ENCODE data around the gene ST7. TPM values are rescaled to one million over a fixed set of nuclear protein-coding genes. Genes with fewer than 3 reads are reported as not detected.

Gene ST7
- total and polyA plus RNA-seq, 2 of the 13 experiments (the other 11 are each of a cell fraction or from before 2014, with no cell fraction given) = 17.3 to 23.5 TPM

GRCh38 chr7:117043108-117043825 is 90.0 kb downstream of the ST7 start:
- Histone ChIP-seq H3K9ac (ENCODE audit: insufficient read depth, low read depth, low read length) (no peak overlapping the region), H3K36me3 (replicated peaks in 1 of 2; ENCODE audit: control insufficient read depth in 1 of 2, insufficient read depth in 2 of 2, low read length in 2 of 2) (no peaks in the 10 kb centered on the region), H2AFZ (ENCODE audit: low read length) (no peak overlapping the region), H3K4me3 (replicated peaks in 1 of 3; ENCODE audit: insufficient read depth in 1 of 3, low read depth in 2 of 3, low read length in 3 of 3) (no peak overlapping the region), H3K4me2 (ENCODE audit: low read depth, low read length) (no peak overlapping the region), H3K79me2 (ENCODE audit: insufficient read depth, low read length) (no peaks in the 10 kb centered on the region), H3K9me3 (ENCODE audit: low read length) (no peaks in the 10 kb centered on the region), H3K27me3 (ENCODE audit: control insufficient read depth in 1 of 2, insufficient read depth in 2 of 2, low read length in 2 of 2) (no peaks in the 10 kb centered on the region), H4K20me1 (ENCODE audit: insufficient read depth, low read length) (no peaks in the 10 kb centered on the region; the same call in 1 of the 2 replicates), H3K4me1 (ENCODE audit: insufficient read depth, low read length) (no peaks in the 10 kb centered on the region), H3K27ac (ENCODE audit: extremely low read length, insufficient read depth, low read length) (no peak overlapping the region)
- intact Hi-C loops (cut with micrococcal nuclease; ENCODE audit: unreplicated experiment) = no loop called here
- no peak for ATAC-seq
- no peak for TF ChIP-seq CHD4 (IDR thresholded peaks at IDR 0.05; ENCODE audit: borderline replicate concordance, low read length)
- no peak for TF ChIP-seq KAT8 (CRISPR knock-in tag; IDR thresholded peaks at IDR 0.05)
- no peak for TF ChIP-seq SMAD9 (CRISPR knock-in tag; IDR thresholded peaks at IDR 0.05)
- no peak for TF ChIP-seq ESRRA (CRISPR knock-in tag; IDR thresholded peaks at IDR 0.05; ENCODE audit: low read depth)
- no peak for TF ChIP-seq ZBTB38 (CRISPR knock-in tag; IDR thresholded peaks at IDR 0.05)
- TF ChIP-seq PTBP1 (IDR thresholded peaks at IDR 0.05; ENCODE audit: low read depth, low read length, poor library complexity, severe bottlenecking) = no peak
- TF ChIP-seq BRCA1 (CRISPR knock-in tag; IDR thresholded peaks at IDR 0.05) = no peak
- no peak for FAIRE-seq
- POLR2A ChIA-PET = no interaction called here
- DNase-seq (ENCODE audit: low spot score) = no peak
- in situ Hi-C loops (cut with HindIII; ENCODE audit: extremely low pct_ligation_motif_present, low pct_unique_long_range_greater_than_20kb) = no loop called here
- no TSS peak for BruUV-seq (replicated peaks)
- WGBS (ENCODE audit: low lambda C conversion rate) = 95% methylated on average over 2 of the region's 2 CpGs
- CTCF ChIA-PET (ENCODE audit: low intra/inter-chr PET ratio, low total read pairs) = no interaction called here

DNA sequence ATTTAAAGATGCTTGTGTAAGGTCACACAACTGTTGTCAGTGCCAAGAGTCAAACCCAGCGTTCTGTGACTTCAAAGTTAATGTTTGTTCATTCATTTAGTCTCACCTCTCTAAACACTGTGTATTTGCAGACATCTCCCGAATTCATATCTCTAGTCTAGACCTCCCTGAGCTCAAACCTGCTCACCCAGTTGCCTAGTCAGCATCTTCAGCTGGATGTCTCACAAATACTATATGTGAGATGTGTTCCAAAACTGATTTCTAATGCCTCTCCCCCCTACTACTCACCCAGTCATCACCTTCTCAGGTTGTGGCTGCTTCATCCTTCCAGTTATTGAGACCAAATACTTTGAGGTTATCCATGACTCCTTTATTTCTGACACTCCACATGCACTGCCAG is 91.4 kb downstream of the ST7 start:
- Histone ChIP-seq H3K9me3 (ENCODE audit: low read length) (no peaks in the 10 kb centered on the region), H3K4me2 (ENCODE audit: low read depth, low read length) (no peak overlapping the region), H2AFZ (ENCODE audit: low read length) (no peak overlapping the region), H3K4me3 (replicated peaks in 1 of 3; ENCODE audit: insufficient read depth in 1 of 3, low read depth in 2 of 3, low read length in 3 of 3) (no peak overlapping the region), H3K79me2 (ENCODE audit: insufficient read depth, low read length) (no peaks in the 10 kb centered on the region), H3K27ac (ENCODE audit: extremely low read length, insufficient read depth, low read length) (no peak overlapping the region), H3K36me3 (replicated peaks in 1 of 2; ENCODE audit: control insufficient read depth in 1 of 2, insufficient read depth in 2 of 2, low read length in 2 of 2) (no peaks in the 10 kb centered on the region), H3K4me1 (ENCODE audit: insufficient read depth, low read length) (peaks cover 9% of the 10 kb centered on the region), H3K9ac (ENCODE audit: insufficient read depth, low read depth, low read length) (no peak overlapping the region), H3K27me3 (ENCODE audit: control insufficient read depth in 1 of 2, insufficient read depth in 2 of 2, low read length in 2 of 2) (no peaks in the 10 kb centered on the region), H4K20me1 (ENCODE audit: insufficient read depth, low read length) (no peaks in the 10 kb centered on the region; the same call in 1 of the 2 replicates)
- BruUV-seq (replicated peaks) = no TSS peak
- ChIA-PET CTCF (ENCODE audit: low intra/inter-chr PET ratio, low total read pairs) (no interaction called here), POLR2A (no interaction called here)
- ATAC-seq = no peak
- in situ Hi-C loops (cut with HindIII; ENCODE audit: extremely low pct_ligation_motif_present, low pct_unique_long_range_greater_than_20kb) = no loop called here
- 26% methylated on average over 2 of the region's 2 CpGs for WGBS (ENCODE audit: low lambda C conversion rate)
- no peak for DNase-seq (ENCODE audit: low spot score)
- intact Hi-C loops (cut with micrococcal nuclease; ENCODE audit: unreplicated experiment) = no loop called here
- no peak for FAIRE-seq
- TF ChIP-seq ZNF607 (CRISPR knock-in tag; IDR thresholded peaks at IDR 0.05; ENCODE audit: borderline replicate concordance) = no peak
- no peak for TF ChIP-seq PHF20 (CRISPR knock-in tag; IDR thresholded peaks at IDR 0.05)
- no peak for TF ChIP-seq KAT8 (CRISPR knock-in tag; IDR thresholded peaks at IDR 0.05)
- TF ChIP-seq KLF12 (CRISPR knock-in tag; IDR thresholded peaks at IDR 0.05; ENCODE audit: borderline replicate concordance) = no peak
- TF ChIP-seq PHB2 (IDR thresholded peaks at IDR 0.05; ENCODE audit: partially characterized antibody) = no peak
- TF ChIP-seq ZNF10 (CRISPR knock-in tag; IDR thresholded peaks at IDR 0.05; ENCODE audit: borderline replicate concordance, low read depth) = no peak
- TF ChIP-seq ZNF556 (CRISPR knock-in tag; IDR thresholded peaks at IDR 0.05; ENCODE audit: borderline replicate concordance) = no peak
- TF ChIP-seq, protein P1, sequence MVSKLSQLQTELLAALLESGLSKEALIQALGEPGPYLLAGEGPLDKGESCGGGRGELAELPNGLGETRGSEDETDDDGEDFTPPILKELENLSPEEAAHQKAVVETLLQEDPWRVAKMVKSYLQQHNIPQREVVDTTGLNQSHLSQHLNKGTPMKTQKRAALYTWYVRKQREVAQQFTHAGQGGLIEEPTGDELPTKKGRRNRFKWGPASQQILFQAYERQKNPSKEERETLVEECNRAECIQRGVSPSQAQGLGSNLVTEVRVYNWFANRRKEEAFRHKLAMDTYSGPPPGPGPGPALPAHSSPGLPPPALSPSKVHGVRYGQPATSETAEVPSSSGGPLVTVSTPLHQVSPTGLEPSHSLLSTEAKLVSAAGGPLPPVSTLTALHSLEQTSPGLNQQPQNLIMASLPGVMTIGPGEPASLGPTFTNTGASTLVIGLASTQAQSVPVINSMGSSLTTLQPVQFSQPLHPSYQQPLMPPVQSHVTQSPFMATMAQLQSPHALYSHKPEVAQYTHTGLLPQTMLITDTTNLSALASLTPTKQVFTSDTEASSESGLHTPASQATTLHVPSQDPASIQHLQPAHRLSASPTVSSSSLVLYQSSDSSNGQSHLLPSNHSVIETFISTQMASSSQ (IDR thresholded peaks at IDR 0.05; ENCODE audit: low read depth) = no peak
- TF ChIP-seq, protein P1 (CRISPR knock-in tag; IDR thresholded peaks at IDR 0.05; ENCODE audit: borderline replicate concordance) = no peak
- peak; percentile 60 to 68 for TF ChIP-seq MAFK (conservative IDR thresholded peaks at IDR 0.05 in 1 of 2, IDR thresholded peaks at IDR 0.05 in 1 of 2; ENCODE audit: low read length in 2 of 2)
